ENCODE results near the gene PRXL2B. TPM values are rescaled to one million over a fixed set of nuclear protein-coding genes. Genes with fewer than 3 reads are reported as not detected.

Gene PRXL2B
- total RNA-seq, 1 experiment from 2014 or later: 32.2 TPM

GRCh38 chr1:2594641-2595131 is 8.1 kb downstream of the PRXL2B start:
- Histone ChIP-seq H3K4me1 (ENCODE audit: control insufficient read depth in 1 of 2, insufficient read depth in 2 of 2, low read length in 2 of 2) (no peaks in the 10 kb centered on the region), H3K79me2 (ENCODE audit: insufficient read depth, low read length) (no peaks in the 10 kb centered on the region), H2AFZ (ENCODE audit: low read depth, low read length, poor library complexity, severe bottlenecking) (no peak overlapping the region), H3K27me3 (ENCODE audit: insufficient read depth, low read length) (no peaks in the 10 kb centered on the region), H4K20me1 (ENCODE audit: insufficient read depth) (no peaks in the 10 kb centered on the region), H3K4me3 (replicated peaks in 1 of 2; ENCODE audit: low read depth in 1 of 2, low read length in 2 of 2) (no peak overlapping the region), H3K9me2 (ENCODE audit: insufficient read depth) (no peaks in the 10 kb centered on the region), H3K9me3 (ENCODE audit: control insufficient read depth in 1 of 2, insufficient read depth in 1 of 2, low read depth in 1 of 2, low read length in 2 of 2) (no peaks in the 10 kb centered on the region), H3K4me2 (ENCODE audit: low read length) (no peak overlapping the region), H3K9ac (ENCODE audit: low read length) (no peak overlapping the region), H3K36me3 (ENCODE audit: control insufficient read depth in 1 of 2, insufficient read depth in 2 of 2, low read length in 2 of 2) (no peaks in the 10 kb centered on the region), H3K27ac (ENCODE audit: low read depth, low read length) (no peak overlapping the region)
- ATAC-seq (no peak), DNase-seq (ENCODE audit: low read depth, low spot score) (no peak)
- no peak for TF ChIP-seq ATF3 (IDR thresholded peaks at IDR 0.05)
- no peak for TF ChIP-seq ELF1 (IDR thresholded peaks at IDR 0.05; ENCODE audit: borderline replicate concordance, low read depth)
- no peak for TF ChIP-seq EZH2 (IDR thresholded peaks at IDR 0.05)
- TF ChIP-seq JUND (IDR thresholded peaks at IDR 0.05): no peak
- no TSS peak for BruUV-seq (replicated peaks)
- ChIA-PET POLR2A (no interaction called here), CTCF (no interaction called here), RAD21 (ENCODE audit: low non-redundant PET in 1 of 2, low total read pairs in 2 of 2, uncharacterized antibody in 2 of 2, unreplicated experiment in 2 of 2) (no interaction called here)
- intact Hi-C loops (cut with micrococcal nuclease): no loop called here

- H3K4me3 ChIP-seq (replicated peaks in 1 of 2; ENCODE audit: low read depth in 1 of 2, low read length in 2 of 2): no peak overlapping the region
- POLR2A ChIA-PET: no interaction called here
- TF ChIP-seq JUND (IDR thresholded peaks at IDR 0.05): no peak
- TF ChIP-seq EZH2phosphoT487 (IDR thresholded peaks at IDR 0.05; ENCODE audit: borderline replicate concordance): no peak
- no peak for TF ChIP-seq POLR2AphosphoS5 (IDR thresholded peaks at IDR 0.05; ENCODE audit: low read depth, low read length)
- no peak for TF ChIP-seq REST (IDR thresholded peaks at IDR 0.05; ENCODE audit: low read depth)
- TF ChIP-seq ATF3 (IDR thresholded peaks at IDR 0.05): no peak
- TF ChIP-seq SP1 (IDR thresholded peaks at IDR 0.05; ENCODE audit: low read depth): no peak
- no peak for TF ChIP-seq CEBPB (IDR thresholded peaks at IDR 0.05; ENCODE audit: low read depth)
- no peak for TF ChIP-seq TCF7L2 (IDR thresholded peaks at IDR 0.05; ENCODE audit: borderline replicate concordance, extremely low read depth, insufficient read depth, insufficient read length)
- TF ChIP-seq EGR1 (IDR thresholded peaks at IDR 0.05; ENCODE audit: low read depth): no peak
- no peak for TF ChIP-seq EZH2 (IDR thresholded peaks at IDR 0.05)
- TF ChIP-seq CTCF (IDR thresholded peaks at IDR 0.05 in 2 of 3, conservative IDR thresholded peaks at IDR 0.05 in 1 of 3; ENCODE audit: borderline replicate concordance in 1 of 3, insufficient read depth in 1 of 3, low read depth in 2 of 3, low read length in 2 of 3): no peak
- TF ChIP-seq YY1 (IDR thresholded peaks at IDR 0.05; ENCODE audit: extremely low read depth, insufficient replicate concordance, low read depth, low read length): no peak
- TF ChIP-seq FOSL1 (IDR thresholded peaks at IDR 0.05; ENCODE audit: low read depth): no peak
- no peak for TF ChIP-seq ELF1 (IDR thresholded peaks at IDR 0.05; ENCODE audit: borderline replicate concordance, low read depth)
Measured at GRCh38 chr1:2595261-2595811, 8.8 kb downstream of the PRXL2B start.

More at GRCh38 chr1:2595261-2595811, 8.8 kb downstream of the PRXL2B start:
- CTCF ChIA-PET: no interaction called here
- H3K9me3 ChIP-seq (ENCODE audit: control insufficient read depth in 1 of 2, insufficient read depth in 1 of 2, low read depth in 1 of 2, low read length in 2 of 2): no peaks in the 10 kb centered on the region
- H2AFZ ChIP-seq (ENCODE audit: low read depth, low read length, poor library complexity, severe bottlenecking): no peak overlapping the region
- H3K4me2 ChIP-seq (ENCODE audit: low read length): no peak overlapping the region
- H3K79me2 ChIP-seq (ENCODE audit: insufficient read depth, low read length): no peaks in the 10 kb centered on the region
- no peaks in the 10 kb centered on the region for H3K36me3 ChIP-seq (ENCODE audit: control insufficient read depth in 1 of 2, insufficient read depth in 2 of 2, low read length in 2 of 2)
- no peaks in the 10 kb centered on the region for H3K27me3 ChIP-seq (ENCODE audit: insufficient read depth, low read length)
- H3K27ac ChIP-seq (ENCODE audit: low read depth, low read length): no peak overlapping the region
- H3K9me2 ChIP-seq (ENCODE audit: insufficient read depth): no peaks in the 10 kb centered on the region
- intact Hi-C loops (cut with micrococcal nuclease): no loop called here
- DNase-seq (ENCODE audit: low read depth, low spot score) (no peak), ATAC-seq (no peak)
- H4K20me1 ChIP-seq (ENCODE audit: insufficient read depth): no peaks in the 10 kb centered on the region
- RAD21 ChIA-PET (ENCODE audit: low non-redundant PET in 1 of 2, low total read pairs in 2 of 2, uncharacterized antibody in 2 of 2, unreplicated experiment in 2 of 2): no interaction called here
- H3K9ac ChIP-seq (ENCODE audit: low read length): no peak overlapping the region
- no TSS peak for BruUV-seq (replicated peaks)
- no peaks in the 10 kb centered on the region for H3K4me1 ChIP-seq (ENCODE audit: control insufficient read depth in 1 of 2, insufficient read depth in 2 of 2, low read length in 2 of 2)

Data from HCT116 (cell line).